Endothelial cell (in vitro differentiated cells): Measurements from ENCODE around the gene ADD3. TPM values are rescaled to one million over a fixed set of nuclear protein-coding genes. Genes with fewer than 3 reads are reported as not detected.

Source experiments
- DNase-seq: peaks from one replicate; pipeline ENCODE4 v3.0.0; 2021; ENCODE audit warnings: low spot score
- H3K27ac Mint-ChIP-seq: one replicate; pipeline ENCODE4 v1.8.0; 2021; ENCODE audit warnings: mixed read lengths, inconsistent platforms; ENCODE audit not compliant: unreplicated experiment
- H3K27me3 Mint-ChIP-seq: one replicate; pipeline ENCODE4 v1.8.0; 2021; ENCODE audit warnings: mild to moderate bottlenecking, moderate library complexity, mixed read lengths, inconsistent platforms; ENCODE audit not compliant: unreplicated experiment
- H3K36me3 Mint-ChIP-seq: one replicate; pipeline ENCODE4 v1.8.0; 2021; ENCODE audit warnings: mild to moderate bottlenecking, low read depth, mixed read lengths, inconsistent platforms; ENCODE audit not compliant: unreplicated experiment
- H3K4me1 Mint-ChIP-seq: one replicate; pipeline ENCODE4 v1.8.0; 2021; ENCODE audit warnings: mild to moderate bottlenecking, mixed read lengths, inconsistent platforms; ENCODE audit not compliant: unreplicated experiment
- H3K4me3 Mint-ChIP-seq: one replicate; pipeline ENCODE4 v1.8.0; 2021; ENCODE audit warnings: mild to moderate bottlenecking, mixed read lengths, inconsistent platforms; ENCODE audit not compliant: unreplicated experiment
- H3K9me3 Mint-ChIP-seq: one replicate; pipeline ENCODE4 v1.8.0; 2021; ENCODE audit warnings: mixed read lengths, inconsistent platforms; ENCODE audit not compliant: unreplicated experiment
- total RNA-seq: library from RNA; stranded (reverse); fragmentation: NEBNext Ultra II Directional; extraction: Animal tissue kit (Norgen Biotek cat#: 25700); gene quantifications from one replicate; pipeline ENCODE4 v1.2.1, GENCODE V29; 2021; ENCODE audit not compliant: unreplicated experiment
- TF ChIP-seq, protein P1 (sequence below): fragments of 200-600 bp; sonication (generic); IDR thresholded peaks from one replicate; pipeline ENCODE4 v1.5.0; 2021; ENCODE audit warnings: antibody characterized with exemption; ENCODE audit not compliant: unreplicated experiment

The ADD3 gene
- total RNA-seq, 1 donor from 2014 or later = 125 TPM

DNA sequence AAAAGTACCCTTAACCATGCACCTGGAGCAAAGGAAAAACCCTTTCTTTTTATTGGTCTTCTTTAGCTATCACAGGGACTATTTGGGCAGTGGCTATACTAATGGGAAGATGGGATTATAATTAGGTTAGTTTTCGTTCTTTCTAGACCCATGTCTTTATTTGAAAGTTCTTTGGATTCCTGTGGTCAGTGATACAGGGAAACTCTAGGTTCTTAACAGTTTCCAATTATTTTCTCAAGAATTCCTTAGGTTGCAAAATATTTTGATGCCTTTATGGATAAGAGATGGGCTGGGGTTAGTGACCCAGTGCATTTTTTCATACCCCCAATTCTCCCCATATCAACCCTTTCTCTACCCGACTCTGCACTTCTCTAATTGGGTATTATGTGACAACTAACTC lies 49.0 kb downstream of the ADD3 start:
- TF ChIP-seq, protein P1, sequence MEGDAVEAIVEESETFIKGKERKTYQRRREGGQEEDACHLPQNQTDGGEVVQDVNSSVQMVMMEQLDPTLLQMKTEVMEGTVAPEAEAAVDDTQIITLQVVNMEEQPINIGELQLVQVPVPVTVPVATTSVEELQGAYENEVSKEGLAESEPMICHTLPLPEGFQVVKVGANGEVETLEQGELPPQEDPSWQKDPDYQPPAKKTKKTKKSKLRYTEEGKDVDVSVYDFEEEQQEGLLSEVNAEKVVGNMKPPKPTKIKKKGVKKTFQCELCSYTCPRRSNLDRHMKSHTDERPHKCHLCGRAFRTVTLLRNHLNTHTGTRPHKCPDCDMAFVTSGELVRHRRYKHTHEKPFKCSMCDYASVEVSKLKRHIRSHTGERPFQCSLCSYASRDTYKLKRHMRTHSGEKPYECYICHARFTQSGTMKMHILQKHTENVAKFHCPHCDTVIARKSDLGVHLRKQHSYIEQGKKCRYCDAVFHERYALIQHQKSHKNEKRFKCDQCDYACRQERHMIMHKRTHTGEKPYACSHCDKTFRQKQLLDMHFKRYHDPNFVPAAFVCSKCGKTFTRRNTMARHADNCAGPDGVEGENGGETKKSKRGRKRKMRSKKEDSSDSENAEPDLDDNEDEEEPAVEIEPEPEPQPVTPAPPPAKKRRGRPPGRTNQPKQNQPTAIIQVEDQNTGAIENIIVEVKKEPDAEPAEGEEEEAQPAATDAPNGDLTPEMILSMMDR = no peak
- Mint-ChIP-seq H3K4me3 (no peak overlapping the region), H3K27me3 (no peaks in the 10 kb centered on the region), H3K27ac (peak overlapping the region; percentile 90), H3K36me3 (no peaks in the 10 kb centered on the region), H3K9me3 (no peaks in the 10 kb centered on the region), H3K4me1 (peaks cover 32% of the 10 kb centered on the region)
- DNase-seq = no peak

DNA sequence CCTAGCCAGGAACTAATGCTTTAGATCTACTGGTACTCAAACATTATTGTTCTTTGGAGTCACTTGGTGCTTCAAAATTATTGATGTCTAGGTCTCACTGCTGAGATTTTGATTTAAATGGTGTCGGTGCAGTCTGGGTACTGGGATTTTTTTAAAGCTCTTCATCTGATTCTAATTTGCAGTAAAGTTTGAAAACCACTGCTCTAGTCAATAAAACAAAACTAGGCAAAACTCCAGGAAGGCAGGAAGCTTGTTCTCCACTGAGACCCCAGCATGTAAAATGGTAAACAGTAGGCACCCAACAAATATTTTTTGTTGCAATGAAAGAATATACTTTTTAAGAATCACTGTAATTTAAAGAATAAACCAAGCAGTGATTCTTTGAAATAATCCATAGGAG lies 49.7 kb downstream of the ADD3 start:
- Mint-ChIP-seq H3K9me3 (no peaks in the 10 kb centered on the region), H3K4me1 (peaks cover 32% of the 10 kb centered on the region), H3K4me3 (peak overlapping the region; percentile 2), H3K36me3 (no peaks in the 10 kb centered on the region), H3K27me3 (no peaks in the 10 kb centered on the region), H3K27ac (peak overlapping the region; percentile 90)
- TF ChIP-seq, protein P1 = no peak
- no peak for DNase-seq

DNA sequence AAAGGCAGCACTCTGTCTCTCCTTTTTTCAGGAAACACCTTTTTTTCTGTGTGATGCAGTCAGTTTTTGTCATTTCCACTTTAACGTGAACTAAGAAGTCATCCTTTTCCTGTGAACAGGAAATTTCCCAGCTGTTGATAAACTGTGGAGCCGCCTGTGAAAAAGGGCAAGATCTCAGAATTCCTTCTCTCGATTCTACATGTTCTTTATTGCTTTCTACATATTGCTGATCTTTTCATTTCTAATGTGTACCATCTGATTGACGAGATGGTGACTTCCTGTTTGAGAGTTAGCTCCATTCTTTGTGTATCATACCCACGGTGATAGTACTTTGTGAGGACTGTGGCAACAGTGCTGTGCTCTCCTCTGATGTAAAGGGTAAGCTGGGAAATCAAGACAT lies 50.4 kb downstream of the ADD3 start:
- Mint-ChIP-seq H3K36me3 (no peaks in the 10 kb centered on the region), H3K4me3 (no peak overlapping the region), H3K9me3 (no peaks in the 10 kb centered on the region), H3K27ac (peak overlapping the region; percentile 99), H3K27me3 (no peaks in the 10 kb centered on the region), H3K4me1 (peaks cover 32% of the 10 kb centered on the region)
- TF ChIP-seq, protein P1 = no peak
- DNase-seq = no peak

DNA sequence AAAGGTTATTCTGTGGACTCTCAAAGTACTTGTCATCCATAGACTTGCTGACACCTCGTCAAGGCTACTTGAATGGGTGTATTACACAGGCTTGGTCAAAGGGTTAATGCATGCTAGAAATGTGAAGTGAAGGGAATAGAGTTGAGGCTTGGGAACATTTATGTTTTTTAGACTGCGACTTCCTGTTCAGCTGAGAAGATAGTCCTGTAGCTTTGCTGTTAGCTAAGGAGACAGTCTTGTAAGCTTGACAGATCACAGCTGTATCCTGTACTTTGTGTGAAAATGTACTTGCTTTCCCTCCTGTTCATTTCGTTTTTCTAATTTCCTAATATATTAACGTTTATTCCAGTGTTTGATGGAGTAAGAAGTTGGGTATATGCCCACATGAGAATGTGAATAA lies 52.1 kb downstream of the ADD3 start:
- TF ChIP-seq, protein P1 = no peak
- no peak for DNase-seq
- H3K27ac Mint-ChIP-seq = peak overlapping the region; percentile 45
- peaks cover 32% of the 10 kb centered on the region for H3K4me1 Mint-ChIP-seq
- H3K9me3 Mint-ChIP-seq = no peaks in the 10 kb centered on the region
- H3K36me3 Mint-ChIP-seq = no peaks in the 10 kb centered on the region
- H3K4me3 Mint-ChIP-seq = no peak overlapping the region
- no peaks in the 10 kb centered on the region for H3K27me3 Mint-ChIP-seq

- TF ChIP-seq, protein P1 = no peak
- DNase-seq = no peak
- no peak overlapping the region for H3K4me3 Mint-ChIP-seq
- no peak overlapping the region for H3K27ac Mint-ChIP-seq
- H3K27me3 Mint-ChIP-seq = peaks cover 2% of the 10 kb centered on the region
- no peaks in the 10 kb centered on the region for H3K9me3 Mint-ChIP-seq
- H3K36me3 Mint-ChIP-seq = no peaks in the 10 kb centered on the region
- H3K4me1 Mint-ChIP-seq = peaks cover 41% of the 10 kb centered on the region
These were observed 53.9 kb downstream of the ADD3 start for GRCh38 chr10:110061687-110062086.
